Activated naive CD4-positive, alpha-beta T cell treated with anti-CD3 and anti-CD28 coated beads, Interleukin-2, amount 50 U/mL, for 16 hours (primary cell): ENCODE results near the gene DOCK9.

Experiments used
- DNase-seq: peaks from one replicate; pipeline ENCODE4 v3.0.0-alpha.2; 2020

Gene DOCK9

DNA sequence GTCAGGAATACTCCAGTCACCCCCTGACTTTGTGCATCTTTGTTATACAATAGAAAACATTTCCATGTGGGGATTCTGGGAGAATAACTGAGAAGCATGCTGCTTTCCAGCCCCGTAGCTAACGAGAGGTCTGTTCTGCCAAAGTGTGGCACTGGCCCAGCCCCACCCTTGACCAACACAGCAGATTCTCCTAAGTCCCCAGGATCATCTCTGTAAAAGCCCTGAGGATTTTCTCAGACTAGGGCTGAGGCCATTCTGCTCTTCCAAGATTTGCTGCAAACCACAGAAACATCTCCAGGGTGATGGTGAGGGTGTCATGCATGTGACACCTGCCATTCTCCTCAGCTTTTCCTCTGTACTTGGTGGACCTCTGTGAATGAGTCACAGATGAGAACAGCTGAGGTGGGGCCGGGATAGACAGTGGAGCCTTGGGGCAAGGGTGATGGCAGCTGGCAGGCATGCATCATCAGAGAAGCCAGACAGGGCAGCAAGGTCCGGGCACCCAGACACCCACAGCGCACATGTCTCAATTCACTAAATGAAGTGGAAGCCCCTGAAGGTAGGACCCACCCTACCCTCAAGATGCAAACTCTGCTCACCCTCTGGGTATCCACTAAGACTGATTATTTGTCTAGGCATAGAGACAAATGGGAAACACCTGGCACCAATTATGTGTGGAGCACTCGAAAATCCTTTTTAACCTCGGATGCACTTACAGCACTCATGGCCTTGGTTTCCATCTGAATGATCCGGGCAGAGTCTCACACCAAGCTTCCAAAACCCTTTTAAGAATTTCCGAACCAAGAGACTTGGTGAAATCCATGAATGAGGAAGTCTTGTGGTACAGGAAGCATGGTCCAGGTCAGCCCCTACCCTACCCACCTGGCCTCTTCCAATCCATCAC is 20.1 kb upstream of the DOCK9 start:
- no peak for DNase-seq

DNA sequence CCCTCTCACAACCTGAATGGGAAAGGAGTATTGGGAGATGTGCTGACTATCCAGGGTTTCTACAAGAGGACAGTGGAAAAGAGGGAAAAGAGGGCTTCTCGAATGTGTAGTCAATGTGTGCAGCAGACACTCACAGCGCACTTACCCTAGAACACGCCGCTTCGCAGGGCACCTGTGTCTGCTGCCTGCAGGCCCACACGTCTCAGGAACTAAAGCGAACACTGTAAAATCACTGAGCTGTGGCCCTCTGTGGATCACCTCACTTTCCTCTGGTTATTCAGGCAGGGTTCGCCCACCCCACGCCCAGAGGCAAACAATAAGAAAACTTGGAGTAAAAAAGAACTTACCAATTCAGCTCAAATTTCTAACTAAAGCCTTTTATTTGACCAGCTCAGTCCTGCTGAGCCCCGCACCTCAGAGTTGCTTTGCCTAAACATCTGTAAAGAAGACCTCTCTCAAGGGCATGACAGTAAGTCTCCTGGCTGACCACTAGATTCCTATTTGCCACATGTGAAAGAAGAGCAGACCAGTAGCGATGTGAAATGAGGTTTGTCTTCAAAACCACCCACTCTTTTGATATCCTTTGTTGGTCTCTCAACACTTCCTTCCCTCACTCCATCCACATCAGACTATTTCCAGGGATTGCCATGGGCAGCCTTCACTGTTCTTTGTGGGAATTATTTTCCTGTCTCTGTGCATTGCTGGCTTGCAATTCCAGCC is 19.3 kb upstream of the DOCK9 start:
- no peak for DNase-seq

DNA sequence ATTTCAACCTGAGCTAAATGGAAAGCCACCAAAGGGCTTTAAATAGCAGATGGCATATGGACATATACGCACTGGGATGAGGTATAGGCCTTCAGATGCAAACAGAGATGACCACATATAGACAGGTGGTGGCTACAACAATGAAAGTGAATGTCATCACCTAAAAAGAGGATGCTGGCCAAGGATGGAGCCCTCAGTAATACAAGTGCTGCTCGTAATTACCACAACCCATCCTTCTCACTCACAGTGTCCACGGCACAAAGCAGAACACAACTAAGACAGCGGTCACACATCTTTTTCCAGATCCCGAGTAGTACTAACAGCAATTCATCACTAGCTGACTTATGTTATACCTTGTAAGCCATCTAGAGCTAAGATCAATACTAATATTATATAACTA is 18.2 kb upstream of the DOCK9 start:
- no peak for DNase-seq

DNA sequence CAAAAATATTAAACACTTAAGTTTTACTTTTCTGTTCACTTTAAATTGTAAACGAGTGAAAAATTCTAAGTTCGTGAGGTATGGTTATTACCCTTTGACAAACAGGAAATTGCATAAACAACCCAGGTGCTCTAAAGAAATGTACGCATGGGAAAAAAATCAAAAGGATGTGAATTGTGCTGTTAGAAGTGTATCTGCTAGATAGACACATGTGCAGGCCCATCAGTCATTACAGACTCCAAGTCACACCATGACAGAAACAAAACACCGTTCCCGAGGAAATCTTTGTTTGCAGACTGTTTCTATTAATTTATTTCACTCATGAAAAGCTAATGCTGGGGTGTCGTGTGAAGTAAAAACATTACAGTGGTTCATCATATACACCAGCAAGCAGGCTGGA is 17.0 kb upstream of the DOCK9 start:
- no peak for DNase-seq

DNA sequence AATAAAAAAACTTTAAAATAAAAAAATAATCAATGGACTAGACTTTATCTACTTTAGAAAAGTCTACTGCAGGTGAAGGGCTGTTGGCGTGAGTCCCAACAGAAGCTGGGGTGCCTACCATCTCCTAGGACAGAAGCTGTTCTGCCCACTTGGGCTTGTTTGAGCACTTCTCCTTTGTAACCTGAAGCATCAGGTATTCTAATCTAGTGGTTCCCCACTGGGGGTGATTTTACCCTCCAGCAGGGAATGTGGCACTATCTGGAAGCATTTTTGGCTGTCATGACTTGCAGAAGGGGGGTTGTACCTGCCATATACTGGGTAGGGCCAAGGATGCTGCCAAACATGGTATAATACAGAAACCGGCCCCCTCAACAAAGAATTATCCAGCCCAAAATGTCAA is 16.2 kb upstream of the DOCK9 start:
- DNase-seq, result no peak

DNA sequence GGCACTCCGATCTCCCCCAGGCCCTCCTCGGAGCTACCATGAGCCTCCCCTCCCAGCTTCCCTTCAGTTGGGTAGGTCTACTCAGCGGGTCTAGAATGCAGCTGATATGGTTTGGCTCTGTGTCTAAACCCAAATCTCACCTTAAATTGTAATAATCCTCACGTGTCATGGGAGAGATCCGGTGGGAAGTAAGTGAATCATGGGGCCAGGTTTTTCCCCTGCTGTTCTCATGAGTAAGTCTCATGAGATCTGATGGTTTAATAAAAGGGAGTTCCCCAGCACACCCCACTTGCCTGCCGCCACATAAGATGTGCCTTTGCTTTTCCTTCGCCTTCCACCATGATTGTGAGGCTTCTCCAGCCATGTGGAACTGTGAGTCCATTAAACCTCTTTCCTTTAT is 14.5 kb upstream of the DOCK9 start:
- DNase-seq, result no peak

DNA sequence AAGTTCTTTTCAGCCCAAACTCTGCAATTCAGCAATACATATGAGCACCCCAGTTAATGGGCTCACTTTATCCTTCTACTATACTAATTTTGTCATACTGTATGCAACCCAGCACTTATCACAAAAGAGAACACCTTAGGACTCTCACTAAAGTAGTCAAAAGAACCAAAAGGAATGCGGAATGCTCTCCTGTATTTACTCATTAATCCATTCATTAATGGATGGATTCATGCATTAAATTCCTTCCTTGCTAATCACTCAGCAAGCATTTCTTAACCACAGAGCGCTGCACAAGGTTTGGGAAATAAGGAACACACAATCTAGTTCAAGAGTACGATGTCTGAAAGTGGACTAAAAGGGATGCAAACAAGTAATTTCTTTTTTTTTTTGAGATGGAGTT is 12.8 kb upstream of the DOCK9 start:
- no peak for DNase-seq

DNA sequence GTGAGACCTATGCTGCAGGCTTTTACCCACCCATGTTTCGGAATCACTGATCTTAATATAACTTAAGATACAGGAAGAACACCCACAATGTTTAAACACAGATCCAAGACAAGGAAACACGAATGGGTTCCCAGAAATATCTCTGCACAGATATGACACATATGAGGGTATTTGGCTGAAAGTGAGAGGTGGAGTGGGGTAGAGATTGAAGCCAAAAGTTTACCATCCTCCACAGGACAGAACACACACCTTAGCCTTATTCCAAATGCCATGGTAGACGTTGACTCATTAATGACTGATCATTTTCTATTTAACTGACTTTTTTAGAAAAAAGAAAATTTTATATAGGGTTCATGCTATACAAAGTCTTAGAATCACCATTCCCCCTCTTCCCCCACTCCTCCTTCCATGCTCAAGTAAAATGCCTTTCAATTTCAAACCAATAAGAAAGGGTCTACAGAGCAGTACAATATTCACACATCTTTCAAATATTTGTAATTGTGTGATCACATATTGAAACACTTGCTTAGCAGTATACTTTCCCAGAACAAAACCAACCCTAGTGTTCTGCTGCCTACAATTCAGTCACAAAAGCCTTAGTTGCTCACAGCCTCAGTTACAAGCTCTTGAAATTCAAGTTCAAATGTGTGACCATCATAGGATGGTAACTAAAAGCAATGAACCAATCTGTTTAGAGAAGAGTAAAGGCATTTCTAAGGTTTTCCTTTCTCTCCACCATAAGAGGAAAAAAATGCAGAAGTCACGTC is 11.8 kb upstream of the DOCK9 start:
- no peak for DNase-seq

DNA sequence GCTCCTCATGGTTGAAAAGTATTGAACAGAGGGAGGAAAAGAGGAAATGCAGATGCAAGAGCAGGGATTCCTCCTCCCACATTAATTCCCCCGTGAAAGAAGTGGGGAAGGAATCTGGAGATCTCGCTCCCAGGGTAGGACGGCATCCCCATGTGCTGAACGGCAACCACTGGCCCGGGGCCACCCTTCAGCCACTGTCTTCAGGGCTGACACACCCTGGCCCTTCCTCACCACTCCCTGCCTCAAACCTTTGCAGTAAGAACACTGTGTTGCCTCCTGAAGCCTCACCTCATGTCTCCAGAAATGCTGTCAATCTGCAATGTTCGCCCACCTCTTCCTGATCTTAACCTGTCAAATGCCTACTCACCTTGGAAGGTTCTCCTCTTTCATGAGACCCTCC is 10.9 kb upstream of the DOCK9 start:
- DNase-seq, result no peak

DNA sequence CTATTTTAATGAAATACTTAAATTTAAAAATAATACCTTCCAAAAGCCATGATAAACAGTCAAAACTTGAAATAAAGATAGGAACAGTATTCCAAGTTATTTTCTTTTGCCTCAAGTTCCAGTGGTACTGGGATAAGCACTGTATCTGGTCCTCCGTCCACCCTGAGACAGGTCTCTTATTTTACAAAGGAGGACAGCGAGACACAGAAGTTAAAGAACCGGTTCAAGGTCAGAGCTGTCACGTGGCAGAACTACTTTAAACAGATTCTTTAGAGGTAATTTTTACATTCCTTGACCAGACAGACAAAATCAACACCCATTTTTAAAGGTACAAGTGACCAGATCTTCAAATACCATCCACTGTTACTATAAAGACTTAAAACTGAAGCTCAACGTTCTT is 10.4 kb upstream of the DOCK9 start:
- DNase-seq, result no peak

DNA sequence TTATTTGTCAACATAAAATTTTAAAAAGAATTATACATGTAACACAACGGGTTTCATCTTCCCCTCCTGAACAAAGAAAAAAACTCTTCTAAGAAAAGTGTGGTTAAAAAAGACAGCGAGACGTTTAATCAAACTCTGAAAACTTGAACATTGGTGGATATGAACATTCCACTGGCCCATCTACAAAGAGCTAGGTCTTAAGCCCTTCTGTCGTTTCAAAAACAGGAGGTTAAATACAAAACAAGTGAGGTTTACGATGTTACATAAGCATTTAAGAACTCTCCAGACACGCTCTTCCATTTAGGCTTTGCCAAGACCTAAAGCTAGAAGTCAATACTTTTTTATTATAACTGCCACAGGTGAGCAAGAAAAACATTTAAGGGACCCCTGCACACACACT is 9.4 kb upstream of the DOCK9 start:
- DNase-seq, result no peak

DNA sequence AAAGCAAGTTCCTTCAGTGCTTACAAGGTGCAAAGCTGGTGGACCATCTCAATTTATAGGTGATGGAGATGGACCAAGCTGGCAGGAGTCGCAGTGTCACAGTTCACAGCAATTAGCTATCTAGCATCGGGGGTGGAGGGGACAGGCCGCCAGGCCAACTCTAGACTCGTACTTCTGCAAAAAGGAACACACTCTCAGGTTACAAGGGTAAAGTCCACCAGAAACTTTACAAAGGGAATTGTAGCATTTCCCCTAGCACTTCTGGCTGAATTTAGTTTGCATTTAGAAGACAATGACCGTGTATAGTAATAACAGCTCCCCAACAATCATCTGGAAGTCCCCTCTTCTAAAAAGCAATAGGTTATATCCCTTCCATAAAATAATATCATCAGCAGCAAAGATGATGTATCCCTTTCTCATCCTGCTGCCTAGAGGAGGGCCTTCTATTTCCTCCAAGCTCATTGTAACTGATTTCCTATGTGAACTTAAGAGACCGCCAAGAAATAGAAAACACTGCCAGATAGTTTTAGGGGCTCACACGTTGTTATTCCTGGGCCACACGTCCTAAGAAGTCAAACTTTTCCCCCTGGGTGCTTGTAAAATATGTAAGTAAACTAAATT is 8.5 kb upstream of the DOCK9 start:
- no peak for DNase-seq

DNA sequence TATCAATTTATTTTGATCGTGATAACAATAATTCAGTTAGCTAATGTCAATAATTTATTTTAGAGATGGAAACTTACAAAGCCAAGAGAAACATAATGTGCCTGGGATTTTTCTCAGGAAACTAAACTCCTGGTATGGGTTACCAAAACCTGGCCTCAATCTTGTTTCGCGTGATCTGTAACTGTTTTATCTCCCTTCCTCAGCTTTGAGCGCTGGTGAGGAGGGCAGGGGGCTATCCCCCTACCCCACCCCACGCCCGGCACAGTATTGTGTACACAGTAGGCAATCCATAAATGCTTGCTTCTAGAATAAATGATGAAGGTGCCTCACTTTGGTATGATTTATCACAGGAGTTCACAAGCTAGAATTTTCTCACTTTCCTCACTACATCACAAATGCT is 7.7 kb upstream of the DOCK9 start:
- no peak for DNase-seq

DNA sequence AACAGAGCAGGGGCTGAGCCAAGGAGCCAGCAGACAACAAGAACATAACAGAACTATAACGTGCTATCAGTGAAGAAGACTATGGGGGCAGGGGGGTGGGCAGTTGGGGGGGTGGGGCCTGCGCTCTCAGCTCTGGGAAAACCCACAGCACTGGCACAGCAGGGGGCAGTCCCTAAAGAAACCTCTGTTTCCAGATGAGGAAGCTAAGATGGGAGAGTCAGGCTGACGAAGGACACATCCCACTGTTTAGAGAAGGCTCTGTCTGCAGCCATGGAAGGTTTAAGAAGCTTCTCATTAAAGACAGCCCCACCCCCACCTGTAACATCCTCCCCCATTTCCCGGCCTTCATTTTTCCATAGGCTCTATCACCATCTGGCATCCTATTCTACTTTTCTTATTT is 7.1 kb upstream of the DOCK9 start:
- DNase-seq, result no peak

DNA sequence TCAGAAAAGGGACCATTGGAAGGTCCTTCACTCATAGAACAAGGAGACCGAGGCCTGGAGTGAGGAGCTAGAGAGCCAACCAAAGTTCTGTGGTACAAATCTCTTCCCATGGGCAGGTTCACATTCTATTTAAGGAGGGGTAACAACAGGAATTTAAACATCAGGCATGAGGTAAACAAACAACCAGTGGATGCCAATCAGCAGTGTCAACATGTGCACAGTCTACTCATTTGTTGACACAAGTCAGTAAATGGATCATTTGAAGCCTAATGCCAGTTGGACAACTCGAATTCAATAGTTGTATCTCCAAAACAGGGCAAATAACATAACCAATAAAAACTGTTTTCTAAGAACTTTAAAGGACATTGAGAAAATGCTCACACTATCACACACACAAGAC is 6.3 kb upstream of the DOCK9 start:
- no peak for DNase-seq

DNA sequence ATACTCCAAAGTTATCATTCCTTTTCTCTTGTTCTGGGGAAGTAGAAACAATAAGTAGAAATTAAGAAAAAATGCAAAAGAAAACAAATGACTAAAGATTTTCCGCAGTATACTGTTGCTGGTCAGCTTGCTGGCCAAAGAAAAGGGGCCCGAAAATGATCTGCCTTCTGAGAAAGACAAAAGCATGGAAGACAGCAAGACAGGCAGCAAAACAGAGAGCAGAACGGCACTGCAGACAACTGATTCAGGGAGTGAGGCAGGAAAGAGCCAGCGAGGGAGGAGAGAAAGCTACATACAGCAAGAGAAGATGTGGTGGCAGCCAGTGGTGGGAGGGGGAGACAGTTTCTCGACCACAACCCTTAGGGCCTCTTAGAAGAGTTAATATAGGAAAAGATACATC is 5.3 kb upstream of the DOCK9 start:
- DNase-seq, result no peak

DNA sequence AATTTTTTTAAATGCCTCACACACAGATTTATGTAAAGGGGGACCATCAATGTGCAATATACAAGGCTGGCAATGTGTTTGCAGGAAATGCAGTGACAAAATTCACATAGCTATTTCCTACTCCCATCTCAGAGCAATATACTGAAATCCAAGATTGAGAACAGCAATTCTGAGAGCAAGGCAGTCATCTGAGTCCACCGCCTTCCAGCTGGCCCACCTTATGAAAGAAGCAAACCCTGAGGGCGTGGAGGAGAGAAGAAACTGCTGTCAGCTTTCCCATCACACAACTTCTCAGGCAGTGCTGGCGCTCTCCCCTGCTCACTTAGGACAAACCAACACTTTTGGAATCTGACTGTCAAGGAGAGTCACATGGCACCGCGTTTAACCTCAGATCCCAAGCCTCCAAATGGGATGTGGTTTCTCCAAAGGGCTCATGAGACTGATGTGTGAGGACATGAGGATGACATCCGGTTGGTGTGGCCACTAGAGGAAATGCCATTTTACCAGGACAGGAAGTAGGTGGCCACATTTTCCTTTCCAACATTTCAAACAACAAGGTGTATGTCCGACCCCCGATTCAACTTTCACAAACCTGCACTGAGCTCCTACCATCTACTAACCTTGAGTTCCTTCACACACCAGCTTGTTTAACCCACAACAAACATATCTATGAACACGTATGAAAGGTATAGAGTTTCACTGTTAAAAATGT is 3.7 kb upstream of the DOCK9 start:
- DNase-seq, result no peak

DNA sequence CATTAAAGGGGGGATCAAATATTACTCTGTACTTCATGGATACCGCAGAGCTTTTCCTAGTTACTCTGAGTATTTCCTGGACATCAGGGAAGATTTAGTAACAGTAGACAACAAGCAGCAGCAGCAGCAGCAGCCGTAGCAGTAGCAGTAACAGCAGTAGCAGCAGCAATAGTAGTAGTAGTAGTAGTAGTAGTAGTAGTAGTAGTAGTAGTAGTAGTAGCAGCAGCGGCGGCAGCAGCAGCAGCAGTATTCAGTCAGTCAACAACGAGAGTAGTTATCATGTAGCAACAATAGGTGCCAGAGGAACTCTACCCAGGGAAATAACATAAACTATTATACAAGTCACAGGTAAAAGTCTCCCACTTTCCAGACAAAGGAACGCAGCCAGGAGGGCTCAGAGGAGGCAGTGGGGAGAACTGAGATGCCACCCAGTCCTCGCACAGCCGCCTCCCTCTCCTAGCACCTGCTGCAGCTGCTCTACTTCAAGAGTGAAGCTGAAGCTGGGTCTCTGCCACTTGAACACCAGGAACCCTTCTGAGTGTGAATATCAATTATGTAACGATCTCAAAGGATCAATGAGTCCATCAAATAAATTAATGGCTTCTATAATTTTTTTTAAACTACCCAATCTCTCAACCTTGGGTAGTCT is 1.3 kb upstream of the DOCK9 start:
- no peak for DNase-seq

DNA sequence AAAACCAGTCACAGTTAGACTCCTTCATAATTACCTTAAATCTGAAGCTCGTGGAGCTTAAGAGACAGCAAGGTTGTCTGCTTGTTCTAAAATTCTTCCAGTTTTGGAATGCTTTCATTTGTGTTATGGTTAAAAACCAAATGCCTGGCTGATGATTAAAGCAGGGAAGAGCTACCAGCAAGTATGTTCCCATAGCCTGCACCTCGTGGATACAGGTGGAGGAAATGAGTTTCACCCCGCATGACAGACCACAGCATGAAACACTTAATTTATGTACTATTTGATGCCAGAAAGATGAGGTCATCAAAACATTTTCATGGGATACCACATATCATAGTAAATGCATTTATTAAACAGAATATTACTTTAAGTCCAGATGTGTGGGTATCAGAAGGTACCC is 416 bp upstream of the DOCK9 start:
- DNase-seq, result no peak

DNA sequence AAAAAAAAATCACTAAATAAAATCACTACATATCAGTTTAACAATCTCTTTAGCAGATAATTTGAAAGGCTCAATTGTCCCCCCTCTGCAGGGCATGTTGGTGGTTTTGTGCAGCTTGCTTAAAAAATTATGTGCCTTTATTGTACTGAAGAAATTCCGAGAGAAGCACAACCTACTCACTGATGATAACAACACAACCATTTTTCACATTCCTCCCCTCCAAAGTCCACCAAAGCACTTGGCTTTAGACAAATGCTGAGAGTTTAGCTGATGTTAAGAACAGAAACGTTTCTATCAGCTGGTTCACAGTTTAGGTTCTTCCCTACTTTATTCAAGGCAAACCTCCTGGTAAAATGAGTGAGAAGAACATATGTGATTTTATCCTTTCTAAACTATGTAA is 923 bp downstream of the DOCK9 start:
- no peak for DNase-seq

DNA sequence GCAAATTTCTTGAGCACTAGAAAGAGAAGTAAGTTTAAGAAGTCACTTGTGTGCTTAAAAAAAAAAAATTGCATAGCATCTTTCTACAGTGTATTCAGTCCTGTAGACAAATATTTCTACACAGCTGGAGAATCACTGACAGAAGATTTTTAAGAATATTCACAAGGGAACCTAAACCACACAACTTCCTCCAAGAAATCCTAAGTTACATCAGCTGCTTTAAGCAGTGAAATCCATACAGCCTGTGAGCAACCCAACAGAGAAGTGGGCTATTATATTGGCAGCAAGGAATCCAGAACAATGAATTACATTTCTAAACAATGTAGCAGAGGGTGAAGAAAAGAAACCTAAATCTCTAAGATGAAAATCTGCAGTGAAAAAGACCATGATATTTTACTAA is 1.5 kb downstream of the DOCK9 start:
- DNase-seq, result no peak

DNA sequence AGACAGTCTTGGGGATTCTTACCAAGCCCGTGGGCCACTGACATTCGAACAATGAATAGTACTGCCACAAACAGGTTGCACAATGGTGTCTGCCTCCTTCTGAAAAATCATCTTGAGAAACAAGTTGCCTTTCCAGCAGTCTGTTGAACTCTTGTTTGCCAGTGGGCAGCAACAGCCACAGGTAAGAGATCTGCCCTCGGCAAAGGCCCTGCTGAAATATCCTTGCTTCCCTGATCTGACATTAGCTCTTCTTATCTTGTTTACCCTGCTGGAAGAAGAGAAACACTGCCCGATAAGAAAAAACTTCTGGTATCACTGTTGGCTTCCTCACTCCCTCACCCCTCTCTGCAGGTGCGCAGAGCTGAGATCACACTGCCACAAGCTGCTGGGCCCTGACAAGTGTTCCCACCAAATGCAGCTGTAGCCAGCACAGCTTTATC is 2.0 kb downstream of the DOCK9 start:
- DNase-seq, result no peak
